HUES48 (cell line): ENCODE data around the gene RAB5IF.
A peak's percentile ranks its signal among the peaks of the same experiment; 100 is the strongest.

Experiments used
- H3K27ac ChIP-seq: one replicate; pipeline ENCODE4 v1.7.0; 2013; ENCODE audit warnings: low read depth, low read length, inconsistent platforms
- H3K27me3 ChIP-seq: 2 replicates; pipeline ENCODE4 v1.6.1; 2013; ENCODE audit warnings: mild to moderate bottlenecking, low read length; ENCODE audit not compliant: control insufficient read depth, insufficient read depth
- H3K36me3 ChIP-seq: 2 replicates; pipeline ENCODE4 v1.6.1; 2013; ENCODE audit warnings: low read length; ENCODE audit not compliant: control insufficient read depth, insufficient read depth
- H3K4me1 ChIP-seq: 2 replicates; pipeline ENCODE4 v1.6.1; 2013; ENCODE audit warnings: mild to moderate bottlenecking, low read length; ENCODE audit not compliant: control insufficient read depth, insufficient read depth
- H3K4me3 ChIP-seq: 2 replicates; pipeline ENCODE4 v1.5.1; 2013; ENCODE audit warnings: mild to moderate bottlenecking, low read depth, low read length
- H3K9ac ChIP-seq: 2 replicates; pipeline ENCODE4 v1.6.1; 2013; ENCODE audit warnings: mild to moderate bottlenecking, low read depth, low read length, moderate library complexity
- H3K9me3 ChIP-seq: 2 replicates; pipeline ENCODE4 v1.6.1; 2013; ENCODE audit warnings: low read length; ENCODE audit not compliant: control insufficient read depth, insufficient read depth

Gene RAB5IF

GRCh38 chr20:36573798-36574365 lies 31.7 kb upstream of the RAB5IF start:
- Histone ChIP-seq H3K27ac (peak overlapping the region; percentile 92), H3K9ac (peak overlapping the region; percentile 67; the same call in 1 of the 2 replicates), H3K27me3 (no peaks in the 10 kb centered on the region), H3K4me1 (peaks cover 41% of the 10 kb centered on the region), H3K36me3 (peaks cover 12% of the 10 kb centered on the region), H3K9me3 (no peaks in the 10 kb centered on the region), H3K4me3 (peak overlapping the region; percentile 87)

- Histone ChIP-seq H3K9ac (peak overlapping the region; percentile 95), H3K9me3 (no peaks in the 10 kb centered on the region), H3K27me3 (no peaks in the 10 kb centered on the region), H3K4me3 (peak overlapping the region; percentile 87), H3K27ac (peak overlapping the region; percentile 92), H3K4me1 (peaks cover 39% of the 10 kb centered on the region), H3K36me3 (peaks cover 17% of the 10 kb centered on the region)
Measured at GRCh38 chr20:36574366-36575135, 31.0 kb upstream of the RAB5IF start.

GRCh38 chr20:36576081-36576445 lies 29.5 kb upstream of the RAB5IF start:
- peaks cover 30% of the 10 kb centered on the region for H3K36me3 ChIP-seq
- no peaks in the 10 kb centered on the region for H3K9me3 ChIP-seq
- H3K9ac ChIP-seq, result no peak overlapping the region
- H3K27ac ChIP-seq, result no peak overlapping the region
- H3K4me3 ChIP-seq, result no peak overlapping the region
- peaks cover 31% of the 10 kb centered on the region for H3K4me1 ChIP-seq
- H3K27me3 ChIP-seq, result no peaks in the 10 kb centered on the region

- peaks cover 53% of the 10 kb centered on the region for H3K36me3 ChIP-seq
- H3K4me3 ChIP-seq, result no peak overlapping the region
- H3K27me3 ChIP-seq, result no peaks in the 10 kb centered on the region
- no peaks in the 10 kb centered on the region for H3K9me3 ChIP-seq
- no peak overlapping the region for H3K9ac ChIP-seq
- H3K27ac ChIP-seq, result no peak overlapping the region
- peaks cover 10% of the 10 kb centered on the region; the same call in 1 of the 2 replicates for H3K4me1 ChIP-seq
Measured at GRCh38 chr20:36578356-36579041, 27.1 kb upstream of the RAB5IF start.

- H3K36me3 ChIP-seq, result peaks cover 53% of the 10 kb centered on the region
- H3K9ac ChIP-seq, result no peak overlapping the region
- H3K4me1 ChIP-seq, result peaks cover 22% of the 10 kb centered on the region
Measured at GRCh38 chr20:36579996-36580545, 25.5 kb upstream of the RAB5IF start.

GRCh38 chr20:36582322-36582721 lies 23.3 kb upstream of the RAB5IF start:
- H3K27ac ChIP-seq, result no peak overlapping the region
- H3K36me3 ChIP-seq, result peaks cover 56% of the 10 kb centered on the region
- H3K4me1 ChIP-seq, result peaks cover 29% of the 10 kb centered on the region
- H3K4me3 ChIP-seq, result no peak overlapping the region
- H3K27me3 ChIP-seq, result no peaks in the 10 kb centered on the region
- H3K9ac ChIP-seq, result no peak overlapping the region
- H3K9me3 ChIP-seq, result no peaks in the 10 kb centered on the region

More at GRCh38 chr20:36579996-36580545, 25.5 kb upstream of the RAB5IF start:
- Histone ChIP-seq H3K4me3 (no peak overlapping the region), H3K9me3 (no peaks in the 10 kb centered on the region), H3K27ac (no peak overlapping the region), H3K27me3 (no peaks in the 10 kb centered on the region)

GRCh38 chr20:36582821-36583220 lies 22.8 kb upstream of the RAB5IF start:
- peaks cover 31% of the 10 kb centered on the region for H3K4me1 ChIP-seq
- H3K4me3 ChIP-seq, result no peak overlapping the region
- H3K27me3 ChIP-seq, result no peaks in the 10 kb centered on the region
- H3K9me3 ChIP-seq, result no peaks in the 10 kb centered on the region
- H3K9ac ChIP-seq, result no peak overlapping the region
- H3K27ac ChIP-seq, result no peak overlapping the region
- peaks cover 59% of the 10 kb centered on the region for H3K36me3 ChIP-seq

- Histone ChIP-seq H3K4me1 (peaks cover 31% of the 10 kb centered on the region), H3K27ac (no peak overlapping the region), H3K9ac (no peak overlapping the region), H3K36me3 (peaks cover 54% of the 10 kb centered on the region), H3K9me3 (no peaks in the 10 kb centered on the region), H3K27me3 (no peaks in the 10 kb centered on the region), H3K4me3 (no peak overlapping the region)
Measured at GRCh38 chr20:36584018-36584481, 21.5 kb upstream of the RAB5IF start.

- no peaks in the 10 kb centered on the region for H3K9me3 ChIP-seq
- no peaks in the 10 kb centered on the region for H3K27me3 ChIP-seq
- H3K4me1 ChIP-seq, result peaks cover 31% of the 10 kb centered on the region
- peak overlapping the region; percentile 23 for H3K4me3 ChIP-seq
- peaks cover 42% of the 10 kb centered on the region for H3K36me3 ChIP-seq
- no peak overlapping the region; the same call in 1 of the 2 replicates for H3K9ac ChIP-seq
- peak overlapping the region; percentile 95 for H3K27ac ChIP-seq
Measured at GRCh38 chr20:36585410-36586125, 20.0 kb upstream of the RAB5IF start.

GRCh38 chr20:36587388-36588070 lies 18.1 kb upstream of the RAB5IF start:
- H3K27ac ChIP-seq, result no peak overlapping the region
- no peak overlapping the region for H3K9ac ChIP-seq
- H3K36me3 ChIP-seq, result peaks cover 37% of the 10 kb centered on the region
- H3K27me3 ChIP-seq, result no peaks in the 10 kb centered on the region
- H3K4me3 ChIP-seq, result no peak overlapping the region
- H3K4me1 ChIP-seq, result peaks cover 37% of the 10 kb centered on the region
- H3K9me3 ChIP-seq, result no peaks in the 10 kb centered on the region
